Epithelial cell of esophagus (primary cell): Measurements from ENCODE around the gene NRXN3.

Experiments
- DNase-seq: peaks from one replicate; pipeline ENCODE4 v3.0.0; 2010; ENCODE audit warnings: low read depth
- H3K4me3 ChIP-seq: 2 replicates; pipeline ENCODE4 v1.5.1; 2011; ENCODE audit warnings: mild to moderate bottlenecking, low read length, control low read depth
- TF ChIP-seq, protein P1 (sequence below): IDR thresholded peaks from 2 replicates; pipeline ENCODE4 v1.5.1; 2011; ENCODE audit warnings: low read depth, mild to moderate bottlenecking, low read length, control low read depth, inconsistent platforms; ENCODE audit not compliant: insufficient read depth; ENCODE audit errors: missing control alignments

NRXN3 gene

DNA sequence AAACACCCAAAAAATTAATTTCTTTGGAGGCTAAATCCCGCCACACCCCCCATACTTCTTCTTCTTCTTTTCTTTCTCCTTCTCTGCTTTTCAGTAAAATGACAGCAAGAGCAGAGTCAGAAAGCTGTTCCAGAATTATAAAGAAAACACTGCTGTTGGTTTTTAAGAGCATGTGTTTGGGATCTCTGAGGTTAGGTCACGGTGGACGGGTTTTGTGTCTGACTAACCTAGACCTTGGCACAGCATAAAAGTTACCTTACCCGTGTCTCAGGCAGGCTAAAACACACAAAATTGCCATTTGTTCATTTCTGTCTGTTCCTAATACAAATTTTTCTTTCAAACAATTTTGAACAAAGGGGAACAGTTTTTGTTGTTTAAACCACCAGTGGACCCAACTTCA is 540.8 kb downstream of the NRXN3 start:
- H3K4me3 ChIP-seq, result no peak overlapping the region
- no peak for DNase-seq
- TF ChIP-seq, protein P1, sequence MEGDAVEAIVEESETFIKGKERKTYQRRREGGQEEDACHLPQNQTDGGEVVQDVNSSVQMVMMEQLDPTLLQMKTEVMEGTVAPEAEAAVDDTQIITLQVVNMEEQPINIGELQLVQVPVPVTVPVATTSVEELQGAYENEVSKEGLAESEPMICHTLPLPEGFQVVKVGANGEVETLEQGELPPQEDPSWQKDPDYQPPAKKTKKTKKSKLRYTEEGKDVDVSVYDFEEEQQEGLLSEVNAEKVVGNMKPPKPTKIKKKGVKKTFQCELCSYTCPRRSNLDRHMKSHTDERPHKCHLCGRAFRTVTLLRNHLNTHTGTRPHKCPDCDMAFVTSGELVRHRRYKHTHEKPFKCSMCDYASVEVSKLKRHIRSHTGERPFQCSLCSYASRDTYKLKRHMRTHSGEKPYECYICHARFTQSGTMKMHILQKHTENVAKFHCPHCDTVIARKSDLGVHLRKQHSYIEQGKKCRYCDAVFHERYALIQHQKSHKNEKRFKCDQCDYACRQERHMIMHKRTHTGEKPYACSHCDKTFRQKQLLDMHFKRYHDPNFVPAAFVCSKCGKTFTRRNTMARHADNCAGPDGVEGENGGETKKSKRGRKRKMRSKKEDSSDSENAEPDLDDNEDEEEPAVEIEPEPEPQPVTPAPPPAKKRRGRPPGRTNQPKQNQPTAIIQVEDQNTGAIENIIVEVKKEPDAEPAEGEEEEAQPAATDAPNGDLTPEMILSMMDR, result no peak

DNA sequence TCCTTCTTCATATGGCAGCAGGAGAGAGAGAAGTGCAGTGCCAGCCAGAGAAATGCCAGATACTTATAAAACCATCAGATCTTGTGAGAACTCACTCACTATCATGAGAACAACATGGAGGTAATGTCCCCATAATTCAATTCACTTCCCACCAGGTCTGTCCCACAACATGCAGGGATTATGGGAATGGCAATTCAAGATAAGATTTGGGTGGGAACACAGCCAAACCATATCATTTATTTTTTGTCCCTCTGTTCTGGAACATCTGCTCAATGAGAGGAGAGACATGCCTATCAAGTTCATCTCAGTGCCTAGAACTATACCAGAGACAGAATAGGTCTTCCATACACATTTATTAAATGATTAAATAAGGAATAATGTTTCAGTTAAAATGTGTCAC is 543.5 kb downstream of the NRXN3 start:
- DNase-seq, result no peak
- TF ChIP-seq, protein P1, result no peak
- H3K4me3 ChIP-seq, result no peak overlapping the region

DNA sequence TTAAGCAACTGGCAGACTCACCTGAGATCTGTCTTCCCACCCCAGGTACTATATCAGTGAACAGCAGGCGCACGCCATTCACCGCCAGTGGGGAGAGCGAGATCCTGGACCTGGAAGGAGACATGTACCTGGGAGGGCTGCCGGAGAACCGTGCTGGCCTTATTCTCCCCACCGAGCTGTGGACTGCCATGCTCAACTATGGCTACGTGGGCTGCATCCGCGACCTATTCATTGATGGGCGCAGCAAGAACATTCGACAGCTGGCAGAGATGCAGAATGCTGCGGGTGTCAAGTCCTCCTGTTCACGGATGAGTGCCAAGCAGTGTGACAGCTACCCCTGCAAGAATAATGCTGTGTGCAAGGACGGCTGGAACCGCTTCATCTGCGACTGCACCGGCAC is 544.5 kb downstream of the NRXN3 start:
- no peak overlapping the region for H3K4me3 ChIP-seq
- TF ChIP-seq, protein P1, result no peak
- DNase-seq, result no peak

DNA sequence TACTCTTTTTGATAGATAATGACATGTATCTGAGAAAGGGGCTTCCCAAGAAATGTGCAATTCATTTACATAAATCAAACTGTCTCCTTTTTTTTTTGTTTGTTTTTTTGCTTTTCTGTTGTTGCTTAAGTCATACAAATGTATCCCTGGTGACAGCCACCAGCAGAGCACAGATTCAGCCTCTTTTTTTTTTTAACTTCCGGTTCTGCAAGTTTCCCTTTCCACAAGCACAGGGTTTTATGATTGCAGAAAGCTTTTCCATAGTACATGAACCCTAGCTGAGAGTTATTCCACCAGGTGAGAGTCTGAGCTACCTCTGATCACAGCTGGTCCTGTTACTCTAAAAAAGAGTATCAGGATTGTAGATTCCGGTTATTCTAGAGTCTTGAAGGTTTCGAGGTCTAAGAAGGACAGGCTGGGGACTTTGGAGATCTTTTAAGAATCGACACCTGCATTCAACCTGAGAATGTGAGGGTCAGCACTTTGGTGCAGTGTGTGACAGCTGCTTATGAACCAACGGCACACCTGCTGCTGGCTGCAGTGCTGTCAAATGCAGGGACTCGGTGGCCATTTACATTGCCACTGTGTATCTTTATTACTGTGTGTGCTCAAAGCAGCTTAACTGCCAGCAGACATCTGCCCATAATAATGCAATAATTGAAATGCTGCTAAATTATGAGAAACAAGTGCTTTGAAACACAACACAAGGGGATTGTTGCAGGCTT is 551.7 kb downstream of the NRXN3 start:
- TF ChIP-seq, protein P1, result no peak
- no peak overlapping the region for H3K4me3 ChIP-seq
- DNase-seq, result no peak

DNA sequence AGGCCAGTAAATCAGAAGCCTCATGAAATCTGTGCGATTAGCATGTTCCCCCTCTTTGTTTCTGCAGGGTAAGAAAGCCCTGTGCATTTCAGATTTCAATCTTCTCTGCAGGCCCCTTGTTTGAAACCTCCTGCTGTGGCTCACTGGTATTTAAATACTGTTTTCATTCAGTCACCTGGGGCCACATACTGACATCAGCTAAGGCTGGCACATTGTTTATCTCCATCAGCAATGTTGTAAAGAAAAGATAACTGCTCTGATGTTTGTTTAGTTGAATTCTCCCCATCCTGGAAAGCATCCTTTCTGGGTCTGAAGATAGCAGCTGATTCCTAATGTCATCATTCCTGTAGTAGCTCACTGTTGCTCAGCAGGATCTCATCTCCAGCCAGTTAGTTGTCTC is 554.9 kb downstream of the NRXN3 start:
- TF ChIP-seq, protein P1, result no peak
- no peak for DNase-seq
- H3K4me3 ChIP-seq, result no peak overlapping the region

DNA sequence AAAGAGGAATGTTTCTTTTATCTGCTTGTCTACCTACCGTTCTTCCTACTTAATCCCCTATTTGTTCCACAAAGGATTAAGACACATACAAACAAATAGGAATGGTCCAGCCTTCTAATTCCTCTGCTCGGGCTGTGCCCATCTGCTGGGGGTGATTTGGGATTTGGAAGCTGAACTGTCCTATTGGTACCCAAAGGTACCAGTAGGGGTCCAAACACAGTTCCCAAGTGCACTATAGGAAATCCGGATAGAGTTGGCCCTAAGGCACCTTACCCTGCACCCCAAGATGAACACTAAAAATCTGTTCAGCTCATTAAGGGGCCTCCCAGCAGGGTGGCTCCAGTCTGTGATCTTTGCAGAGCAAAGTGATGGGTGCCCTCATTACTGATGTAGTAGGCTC is 566.9 kb downstream of the NRXN3 start:
- TF ChIP-seq, protein P1, result no peak

DNA sequence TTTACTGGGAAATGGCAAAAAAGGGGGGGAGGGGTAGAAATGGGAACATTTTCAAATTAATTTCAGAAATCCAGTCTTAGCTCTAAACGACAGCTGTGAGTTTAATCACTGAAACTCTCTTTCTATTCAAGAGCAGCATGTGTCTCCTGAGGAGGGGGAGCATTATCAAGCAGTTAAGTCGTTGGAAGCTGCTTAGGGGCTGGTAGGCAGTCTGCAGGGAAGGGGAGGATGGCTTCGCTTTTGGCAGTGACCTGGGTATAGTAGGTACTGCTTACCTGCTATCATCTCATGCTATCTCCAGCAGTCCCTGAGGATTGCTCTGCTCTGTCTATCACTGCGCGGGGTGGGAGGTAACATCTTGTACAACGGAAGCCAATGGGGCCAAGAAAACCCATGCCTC is 567.4 kb downstream of the NRXN3 start:
- no peak for DNase-seq
- TF ChIP-seq, protein P1, result no peak
- no peak overlapping the region for H3K4me3 ChIP-seq

More for the DNA sequence above, 566.9 kb downstream of the NRXN3 start:
- H3K4me3 ChIP-seq, result no peak overlapping the region
- DNase-seq, result no peak
